Epithelial cell of esophagus (primary cell): ENCODE data around the gene ST3GAL5.

Experiments
- DNase-seq: peaks from one replicate; pipeline ENCODE4 v3.0.0; 2010; ENCODE audit warnings: low read depth
- H3K4me3 ChIP-seq: 2 replicates; pipeline ENCODE4 v1.5.1; 2011; ENCODE audit warnings: mild to moderate bottlenecking, low read length, control low read depth
- CTCF ChIP-seq: IDR thresholded peaks from 2 replicates; pipeline ENCODE4 v1.5.1; 2011; ENCODE audit warnings: low read depth, mild to moderate bottlenecking, low read length, control low read depth, inconsistent platforms; ENCODE audit not compliant: insufficient read depth; ENCODE audit errors: missing control alignments

ST3GAL5 gene

GRCh38 chr2:85788603-85789002 is 100.2 kb downstream of the ST3GAL5 start:
- no peak for DNase-seq
- no peak for TF ChIP-seq CTCF
- no peak overlapping the region for H3K4me3 ChIP-seq

- TF ChIP-seq CTCF: no peak
- H3K4me3 ChIP-seq: no peak overlapping the region
- no peak for DNase-seq
These were observed 100.8 kb downstream of the ST3GAL5 start for GRCh38 chr2:85787981-85788340.

- no peak for TF ChIP-seq CTCF
- no peak for DNase-seq
- H3K4me3 ChIP-seq: no peak overlapping the region
These were observed 101.4 kb downstream of the ST3GAL5 start for GRCh38 chr2:85787282-85787980.
